ENCODE data around the gene MACO1. TPM values are rescaled to one million over a fixed set of nuclear protein-coding genes. Genes with fewer than 3 reads are reported as not detected.

MACO1 gene
- total and polyA plus RNA-seq, 10 of the 15 experiments (the other 5 are each of a cell fraction or from before 2014, with no cell fraction given) = 3.2 to 19.8 (median 10.3) TPM

DNA sequence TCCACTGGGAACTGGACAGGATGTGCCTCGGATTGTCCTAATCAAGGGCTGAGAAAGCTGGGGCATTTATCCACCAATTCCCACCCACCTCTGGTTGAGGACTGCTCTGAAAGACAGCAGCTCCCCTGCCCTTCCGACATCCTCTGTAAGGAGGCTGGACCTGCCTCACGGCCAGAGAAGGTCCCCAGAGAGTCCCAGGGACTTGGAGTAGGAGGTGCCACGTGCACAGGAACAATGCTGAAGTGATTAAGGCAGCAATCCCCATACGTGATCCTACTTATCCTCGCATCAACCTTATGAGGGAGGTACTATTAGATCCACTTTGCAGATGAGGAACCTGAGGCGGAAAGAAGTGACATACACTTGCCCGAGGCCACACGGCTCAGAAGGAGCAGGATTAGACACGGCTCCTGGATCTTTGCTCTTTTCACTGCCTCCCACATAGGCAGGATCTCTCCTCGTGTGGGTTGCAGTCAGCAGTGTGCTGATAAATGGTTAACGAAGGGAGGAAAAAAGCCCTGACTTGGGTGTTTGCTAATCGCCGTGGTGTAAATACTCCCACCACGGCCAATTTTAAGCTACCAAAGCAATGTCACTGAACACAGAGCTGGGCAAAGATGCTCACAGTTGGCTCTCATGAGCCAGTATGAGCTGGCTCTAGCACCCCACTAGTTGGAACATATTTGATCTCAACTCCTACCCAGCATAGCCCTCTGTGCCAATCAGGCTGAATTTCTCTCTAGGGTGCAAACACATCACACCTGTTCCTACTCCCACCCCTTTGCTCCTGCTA, 94.1 kb downstream of the MACO1 start:
- RAD21 ChIA-PET (ENCODE audit: unreplicated experiment) = interaction anchor here (1.2 to 1.3 kb wide), 2 partner anchors 25 to 285 kb away, joined by 3 read pairs; no protein-coding TSS in a partner anchor
- in situ Hi-C loops (cut with MboI) (no loop called here), intact Hi-C loops (cut with micrococcal nuclease; ENCODE audit: unreplicated experiment) (loop anchor here (5.0 to 10.0 kb wide), 2 partner anchors 240 to 288 kb away; no protein-coding TSS in a partner anchor)
- Histone ChIP-seq H3K9me3 (replicated peaks; ENCODE audit: control insufficient read depth, insufficient read depth, low read length) (no peaks in the 10 kb centered on the region), H3K79me2 (ENCODE audit: control insufficient read depth, insufficient read depth, low read length) (no peaks in the 10 kb centered on the region), H3K27ac (ENCODE audit: control insufficient read depth, insufficient read depth) (no peak overlapping the region), H3K4me3 (no peak overlapping the region), H3K4me1 (ENCODE audit: control insufficient read depth, insufficient read depth, low read length) (no peaks in the 10 kb centered on the region), H3K27me3 (replicated peaks in 1 of 2; ENCODE audit: control insufficient read depth in 2 of 2, insufficient read depth in 2 of 2, low read length in 1 of 2) (no peaks in the 10 kb centered on the region), H3K4me2 (ENCODE audit: control insufficient read depth, insufficient read depth) (no peak overlapping the region), H3K36me3 (ENCODE audit: control insufficient read depth in 2 of 2, insufficient read depth in 2 of 2, low read length in 1 of 2) (no peaks in the 10 kb centered on the region), H3K9ac (ENCODE audit: control insufficient read depth, insufficient read depth, low read length) (no peak overlapping the region), H4K20me1 (ENCODE audit: control insufficient read depth, insufficient read depth) (no peaks in the 10 kb centered on the region), H2AFZ (ENCODE audit: control insufficient read depth, low read depth, low read length) (no peak overlapping the region)
- CTCF ChIA-PET = interaction anchor here (0.6 to 2.8 kb wide), 4 partner anchors 23 to 1334 kb away, joined by 3 to 6 read pairs (median 4); no protein-coding TSS in a partner anchor
- SMC1A ChIA-PET (ENCODE audit: uncharacterized antibody, unreplicated experiment) = interaction anchor here (1.5 kb wide), 1 partner anchor 75 kb away, joined by 3 read pairs; no protein-coding TSS in a partner anchor
- POLR2A ChIA-PET = no interaction called here
- FAIRE-seq (no peak), ATAC-seq (no peak), DNase-seq (ENCODE audit: low read depth, low spot score) (no peak)
- WGBS (ENCODE audit: insufficient coverage, insufficient replicate concordance, low lambda C conversion rate, missing lambda C conversion rate) = 23% methylated on average over 15 of the region's 15 CpGs
- no TSS peak for BruUV-seq (replicated peaks)
- no peak for TF ChIP-seq ZSCAN29 (IDR thresholded peaks at IDR 0.05)
- TF ChIP-seq BRCA1 (IDR thresholded peaks at IDR 0.05; ENCODE audit: low read depth, low read length) = no peak
- no peak for TF ChIP-seq GABPA (IDR thresholded peaks at IDR 0.05; ENCODE audit: low read depth)
- TF ChIP-seq RUNX3 (IDR thresholded peaks at IDR 0.05; ENCODE audit: low read length) = no peak
- TF ChIP-seq ZNF24 (IDR thresholded peaks at IDR 0.05) = no peak
- TF ChIP-seq TARDBP (IDR thresholded peaks at IDR 0.05; ENCODE audit: borderline replicate concordance) = no peak
- no peak for TF ChIP-seq POLR2A (IDR thresholded peaks at IDR 0.05; ENCODE audit: low read depth, low read length)
- TF ChIP-seq, protein P1, sequence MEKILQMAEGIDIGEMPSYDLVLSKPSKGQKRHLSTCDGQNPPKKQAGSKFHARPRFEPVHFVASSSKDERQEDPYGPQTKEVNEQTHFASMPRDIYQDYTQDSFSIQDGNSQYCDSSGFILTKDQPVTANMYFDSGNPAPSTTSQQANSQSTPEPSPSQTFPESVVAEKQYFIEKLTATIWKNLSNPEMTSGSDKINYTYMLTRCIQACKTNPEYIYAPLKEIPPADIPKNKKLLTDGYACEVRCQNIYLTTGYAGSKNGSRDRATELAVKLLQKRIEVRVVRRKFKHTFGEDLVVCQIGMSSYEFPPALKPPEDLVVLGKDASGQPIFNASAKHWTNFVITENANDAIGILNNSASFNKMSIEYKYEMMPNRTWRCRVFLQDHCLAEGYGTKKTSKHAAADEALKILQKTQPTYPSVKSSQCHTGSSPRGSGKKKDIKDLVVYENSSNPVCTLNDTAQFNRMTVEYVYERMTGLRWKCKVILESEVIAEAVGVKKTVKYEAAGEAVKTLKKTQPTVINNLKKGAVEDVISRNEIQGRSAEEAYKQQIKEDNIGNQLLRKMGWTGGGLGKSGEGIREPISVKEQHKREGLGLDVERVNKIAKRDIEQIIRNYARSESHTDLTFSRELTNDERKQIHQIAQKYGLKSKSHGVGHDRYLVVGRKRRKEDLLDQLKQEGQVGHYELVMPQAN (conservative IDR thresholded peaks at IDR 0.05) = no peak
- no peak for TF ChIP-seq CHD1 (IDR thresholded peaks at IDR 0.05; ENCODE audit: low read depth, low read length)
- TF ChIP-seq, protein P2, sequence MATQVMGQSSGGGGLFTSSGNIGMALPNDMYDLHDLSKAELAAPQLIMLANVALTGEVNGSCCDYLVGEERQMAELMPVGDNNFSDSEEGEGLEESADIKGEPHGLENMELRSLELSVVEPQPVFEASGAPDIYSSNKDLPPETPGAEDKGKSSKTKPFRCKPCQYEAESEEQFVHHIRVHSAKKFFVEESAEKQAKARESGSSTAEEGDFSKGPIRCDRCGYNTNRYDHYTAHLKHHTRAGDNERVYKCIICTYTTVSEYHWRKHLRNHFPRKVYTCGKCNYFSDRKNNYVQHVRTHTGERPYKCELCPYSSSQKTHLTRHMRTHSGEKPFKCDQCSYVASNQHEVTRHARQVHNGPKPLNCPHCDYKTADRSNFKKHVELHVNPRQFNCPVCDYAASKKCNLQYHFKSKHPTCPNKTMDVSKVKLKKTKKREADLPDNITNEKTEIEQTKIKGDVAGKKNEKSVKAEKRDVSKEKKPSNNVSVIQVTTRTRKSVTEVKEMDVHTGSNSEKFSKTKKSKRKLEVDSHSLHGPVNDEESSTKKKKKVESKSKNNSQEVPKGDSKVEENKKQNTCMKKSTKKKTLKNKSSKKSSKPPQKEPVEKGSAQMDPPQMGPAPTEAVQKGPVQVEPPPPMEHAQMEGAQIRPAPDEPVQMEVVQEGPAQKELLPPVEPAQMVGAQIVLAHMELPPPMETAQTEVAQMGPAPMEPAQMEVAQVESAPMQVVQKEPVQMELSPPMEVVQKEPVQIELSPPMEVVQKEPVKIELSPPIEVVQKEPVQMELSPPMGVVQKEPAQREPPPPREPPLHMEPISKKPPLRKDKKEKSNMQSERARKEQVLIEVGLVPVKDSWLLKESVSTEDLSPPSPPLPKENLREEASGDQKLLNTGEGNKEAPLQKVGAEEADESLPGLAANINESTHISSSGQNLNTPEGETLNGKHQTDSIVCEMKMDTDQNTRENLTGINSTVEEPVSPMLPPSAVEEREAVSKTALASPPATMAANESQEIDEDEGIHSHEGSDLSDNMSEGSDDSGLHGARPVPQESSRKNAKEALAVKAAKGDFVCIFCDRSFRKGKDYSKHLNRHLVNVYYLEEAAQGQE (IDR thresholded peaks at IDR 0.05; ENCODE audit: low read depth, low read length) = no peak
- no peak for TF ChIP-seq PAX5 (IDR thresholded peaks at IDR 0.05; ENCODE audit: borderline replicate concordance, low read depth, low read length)
- TF ChIP-seq, protein P3, sequence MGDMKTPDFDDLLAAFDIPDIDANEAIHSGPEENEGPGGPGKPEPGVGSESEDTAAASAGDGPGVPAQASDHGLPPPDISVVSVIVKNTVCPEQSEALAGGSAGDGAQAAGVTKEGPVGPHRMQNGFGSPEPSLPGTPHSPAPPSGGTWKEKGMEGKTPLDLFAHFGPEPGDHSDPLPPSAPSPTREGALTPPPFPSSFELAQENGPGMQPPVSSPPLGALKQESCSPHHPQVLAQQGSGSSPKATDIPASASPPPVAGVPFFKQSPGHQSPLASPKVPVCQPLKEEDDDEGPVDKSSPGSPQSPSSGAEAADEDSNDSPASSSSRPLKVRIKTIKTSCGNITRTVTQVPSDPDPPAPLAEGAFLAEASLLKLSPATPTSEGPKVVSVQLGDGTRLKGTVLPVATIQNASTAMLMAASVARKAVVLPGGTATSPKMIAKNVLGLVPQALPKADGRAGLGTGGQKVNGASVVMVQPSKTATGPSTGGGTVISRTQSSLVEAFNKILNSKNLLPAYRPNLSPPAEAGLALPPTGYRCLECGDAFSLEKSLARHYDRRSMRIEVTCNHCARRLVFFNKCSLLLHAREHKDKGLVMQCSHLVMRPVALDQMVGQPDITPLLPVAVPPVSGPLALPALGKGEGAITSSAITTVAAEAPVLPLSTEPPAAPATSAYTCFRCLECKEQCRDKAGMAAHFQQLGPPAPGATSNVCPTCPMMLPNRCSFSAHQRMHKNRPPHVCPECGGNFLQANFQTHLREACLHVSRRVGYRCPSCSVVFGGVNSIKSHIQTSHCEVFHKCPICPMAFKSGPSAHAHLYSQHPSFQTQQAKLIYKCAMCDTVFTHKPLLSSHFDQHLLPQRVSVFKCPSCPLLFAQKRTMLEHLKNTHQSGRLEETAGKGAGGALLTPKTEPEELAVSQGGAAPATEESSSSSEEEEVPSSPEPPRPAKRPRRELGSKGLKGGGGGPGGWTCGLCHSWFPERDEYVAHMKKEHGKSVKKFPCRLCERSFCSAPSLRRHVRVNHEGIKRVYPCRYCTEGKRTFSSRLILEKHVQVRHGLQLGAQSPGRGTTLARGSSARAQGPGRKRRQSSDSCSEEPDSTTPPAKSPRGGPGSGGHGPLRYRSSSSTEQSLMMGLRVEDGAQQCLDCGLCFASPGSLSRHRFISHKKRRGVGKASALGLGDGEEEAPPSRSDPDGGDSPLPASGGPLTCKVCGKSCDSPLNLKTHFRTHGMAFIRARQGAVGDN (IDR thresholded peaks at IDR 0.05) = no peak
- TF ChIP-seq BACH1 (IDR thresholded peaks at IDR 0.05; ENCODE audit: borderline replicate concordance) = no peak
